WTC11 (cell line): ENCODE measurements around the gene NEURL4. TPM values are rescaled to one million over a fixed set of nuclear protein-coding genes. Genes with fewer than 3 reads are reported as not detected.

Experiments
- ATAC-seq: fragments of 200-7000 bp; cut with Tn5 transposase; 2 replicates; pipeline ENCODE4 v1.10.0; 2021; ENCODE audit warnings: mild to moderate bottlenecking, moderate library complexity
- CTCF ChIA-PET: fragments of 300-600 bp; sonication (Branson Sonifier 250); formaldehyde crosslinking; loops from one replicate; lab custom pipeline; 2021; ENCODE audit warnings: antibody characterized with exemption; lab: Charles Lee
- POLR2A ChIA-PET: fragments of 350-600 bp; sonication (Branson Sonifier 250); formaldehyde crosslinking; loops from one replicate; lab custom pipeline; 2021; ENCODE audit warnings: antibody characterized with exemption; lab: Charles Lee
- DNase-seq: peaks from one replicate; pipeline ENCODE4 v3.0.0; 2021; ENCODE audit warnings: low spot score
- H3K27ac Mint-ChIP-seq: 2 replicates; pipeline ENCODE4 v1.8.0; 2021; ENCODE audit warnings: mixed read lengths
- H3K27me3 Mint-ChIP-seq: 2 replicates; pipeline ENCODE4 v1.8.0; 2021; ENCODE audit warnings: low read depth, mild to moderate bottlenecking, moderate library complexity, mixed read lengths
- H3K36me3 Mint-ChIP-seq: 2 replicates; pipeline ENCODE4 v1.8.0; 2021; ENCODE audit warnings: mixed read lengths
- H3K4me1 Mint-ChIP-seq: 2 replicates; pipeline ENCODE4 v1.8.0; 2022; ENCODE audit warnings: mixed read lengths
- H3K4me3 Mint-ChIP-seq: 2 replicates; pipeline ENCODE4 v1.8.0; 2021; ENCODE audit warnings: mild to moderate bottlenecking, moderate library complexity, mixed read lengths
- H3K9me3 Mint-ChIP-seq: 2 replicates; pipeline ENCODE4 v1.8.0; 2021; ENCODE audit warnings: mixed read lengths
- AFF4 ChIP-seq: sonication (generic); formaldehyde crosslinking; IDR thresholded peaks from 2 replicates; pipeline ENCODE4 v1.8.1; 2023; ENCODE audit warnings: mild to moderate bottlenecking, missing genetic modification reagents, borderline replicate concordance
- ATF6 ChIP-seq: sonication (generic); formaldehyde crosslinking; IDR thresholded peaks from 2 replicates; pipeline ENCODE4 v1.8.1; 2023; ENCODE audit warnings: mild to moderate bottlenecking, missing genetic modification reagents
- CREM ChIP-seq: sonication (generic); formaldehyde crosslinking; IDR thresholded peaks from 2 replicates; pipeline ENCODE4 v1.8.1; 2022; ENCODE audit warnings: mild to moderate bottlenecking, missing genetic modification reagents, moderate library complexity
- EMX1 ChIP-seq: fragments of 250-450 bp; sonication (Bioruptor Pico); IDR thresholded peaks from 2 replicates; pipeline ENCODE4 v1.8.0; 2021; ENCODE audit warnings: mild to moderate bottlenecking
- ETV6 ChIP-seq: sonication (generic); formaldehyde crosslinking; IDR thresholded peaks from 2 replicates; pipeline ENCODE4 v1.8.1; 2022; ENCODE audit warnings: mild to moderate bottlenecking, missing genetic modification reagents
- FOXK1 ChIP-seq: sonication (generic); formaldehyde crosslinking; IDR thresholded peaks from 2 replicates; pipeline ENCODE4 v1.8.0; 2022; ENCODE audit warnings: mild to moderate bottlenecking, moderate library complexity, missing genetic modification reagents
- FOXP1 ChIP-seq: sonication (generic); formaldehyde crosslinking; IDR thresholded peaks from 2 replicates; pipeline ENCODE4 v1.8.0; 2022; ENCODE audit warnings: missing genetic modification reagents, mild to moderate bottlenecking, moderate library complexity, borderline replicate concordance
- FOXP4 ChIP-seq: sonication (generic); formaldehyde crosslinking; IDR thresholded peaks from 2 replicates; pipeline ENCODE4 v1.8.0; 2022; ENCODE audit warnings: mild to moderate bottlenecking, missing genetic modification reagents
- GABPB1 ChIP-seq: sonication (generic); formaldehyde crosslinking; IDR thresholded peaks from 2 replicates; pipeline ENCODE4 v1.8.1; 2023; ENCODE audit warnings: mild to moderate bottlenecking, missing genetic modification reagents
- HMGXB4 ChIP-seq: sonication (generic); formaldehyde crosslinking; IDR thresholded peaks from 2 replicates; pipeline ENCODE4 v1.8.1; 2023; ENCODE audit warnings: mild to moderate bottlenecking, moderate library complexity, missing genetic modification reagents
- MXD4 ChIP-seq: fragments of 250-450 bp; sonication (Bioruptor Pico); IDR thresholded peaks from 2 replicates; pipeline ENCODE4 v1.8.0; 2021; ENCODE audit warnings: mild to moderate bottlenecking, moderate library complexity, borderline replicate concordance
- MYBL2 ChIP-seq: sonication (generic); formaldehyde crosslinking; IDR thresholded peaks from 2 replicates; pipeline ENCODE4 v1.8.1; 2023; ENCODE audit warnings: mild to moderate bottlenecking, moderate library complexity, missing genetic modification reagents
- NFE2L1 ChIP-seq: sonication (generic); formaldehyde crosslinking; IDR thresholded peaks from 2 replicates; pipeline ENCODE4 v1.8.1; 2023; ENCODE audit warnings: missing genetic modification reagents
- OVOL2 ChIP-seq: fragments of 250-450 bp; sonication (Bioruptor Pico); IDR thresholded peaks from 2 replicates; pipeline ENCODE4 v1.9.0; 2021; ENCODE audit warnings: mild to moderate bottlenecking, borderline replicate concordance
- PRRX2 ChIP-seq: fragments of 250-450 bp; sonication (Bioruptor Pico); IDR thresholded peaks from 2 replicates; pipeline ENCODE4 v1.8.0; 2021; ENCODE audit warnings: mild to moderate bottlenecking
- RELA ChIP-seq: sonication (generic); formaldehyde crosslinking; IDR thresholded peaks from 2 replicates; pipeline ENCODE4 v1.8.1; 2022; ENCODE audit warnings: missing genetic modification reagents, mild to moderate bottlenecking, borderline replicate concordance
- SOX15 ChIP-seq: fragments of 250-450 bp; sonication (Bioruptor Pico); IDR thresholded peaks from 2 replicates; pipeline ENCODE4 v1.9.0; 2021; ENCODE audit warnings: mild to moderate bottlenecking
- SP1 ChIP-seq: sonication (generic); formaldehyde crosslinking; conservative IDR thresholded peaks from 2 replicates; pipeline ENCODE4 v1.8.1; 2022; ENCODE audit warnings: missing genetic modification reagents
- TCF7 ChIP-seq: sonication (generic); formaldehyde crosslinking; IDR thresholded peaks from 2 replicates; pipeline ENCODE4 v1.8.0; 2022; ENCODE audit warnings: mild to moderate bottlenecking, low read depth, missing genetic modification reagents, moderate library complexity
- TEAD1 ChIP-seq: sonication (generic); formaldehyde crosslinking; IDR thresholded peaks from 2 replicates; pipeline ENCODE4 v1.8.0; 2022; ENCODE audit warnings: mild to moderate bottlenecking, missing genetic modification reagents
- TP53 ChIP-seq: sonication (generic); formaldehyde crosslinking; IDR thresholded peaks from 2 replicates; pipeline ENCODE4 v1.8.1; 2023; ENCODE audit warnings: mild to moderate bottlenecking, missing genetic modification reagents
- ZNF423 ChIP-seq: fragments of 250-450 bp; sonication (Bioruptor Pico); IDR thresholded peaks from 2 replicates; pipeline ENCODE4 v2.1.2; 2022; ENCODE audit warnings: mild to moderate bottlenecking, moderate library complexity
- ZNF512 ChIP-seq: sonication (generic); formaldehyde crosslinking; IDR thresholded peaks from 2 replicates; pipeline ENCODE4 v1.8.1; 2022; ENCODE audit warnings: missing genetic modification reagents, borderline replicate concordance
- total RNA-seq: library from RNA; stranded (reverse); gene quantifications from 3 replicates; pipeline ENCODE4 v1.2.3, GENCODE V29; 2021

Gene NEURL4
- total RNA-seq, 1 experiment from 2014 or later: 64.4 TPM

GRCh38 chr17:7361906-7362305 lies 32.8 kb upstream of the NEURL4 start:
- Mint-ChIP-seq H3K4me3 (no peak overlapping the region), H3K9me3 (no peaks in the 10 kb centered on the region), H3K27me3 (peaks cover 7% of the 10 kb centered on the region; the same call in 1 of the 2 replicates), H3K27ac (no peak overlapping the region), H3K36me3 (no peaks in the 10 kb centered on the region)
- ATAC-seq (no peak), DNase-seq (no peak)
- CTCF ChIA-PET: interaction anchor here (1.1 to 1.5 kb wide), 3 partner anchors 32 to 198 kb away, joined by 3 to 5 read pairs (median 4); partner anchors contain the start of gene PLSCR3
- POLR2A ChIA-PET: interaction anchor here (0.5 to 0.6 kb wide), 2 partner anchors 14 to 129 kb away, joined by 3 to 4 read pairs; no protein-coding TSS in a partner anchor
- TF ChIP-seq GABPB1 (CRISPR knock-in tag) (no peak), FOXK1 (no peak)
- TF ChIP-seq, all 79 proteins: peak for 0
- peaks cover 3% of the 10 kb centered on the region; the same call in 1 of the 2 replicates for H3K4me1 Mint-ChIP-seq

GRCh38 chr17:7357381-7357780 lies 28.2 kb upstream of the NEURL4 start:
- Mint-ChIP-seq H3K36me3 (no peaks in the 10 kb centered on the region), H3K4me1 (peaks cover 21% of the 10 kb centered on the region), H3K9me3 (no peaks in the 10 kb centered on the region), H3K27me3 (peaks cover 7% of the 10 kb centered on the region), H3K27ac (no peak overlapping the region), H3K4me3 (no peak overlapping the region)
- POLR2A ChIA-PET: no interaction called here
- DNase-seq: no peak
- CTCF ChIA-PET: interaction anchor here (1.9 to 6.6 kb wide), 5 partner anchors 24 to 145 kb away, joined by 13 to 69 read pairs (median 16); partner anchors contain the start of genes PLSCR3, TMEM102 and TNK1
- ATAC-seq: no peak
- TF ChIP-seq NFE2L1 (CRISPR knock-in tag): no peak
- TF ChIP-seq RELA (CRISPR knock-in tag): no peak
- TF ChIP-seq MXD4: no peak
- TF ChIP-seq MYBL2 (CRISPR knock-in tag): no peak
- no peak for TF ChIP-seq TEAD1
- TF ChIP-seq ZNF423 (CRISPR knock-in tag): no peak
- no peak for TF ChIP-seq ZNF512 (CRISPR knock-in tag)
- no peak for TF ChIP-seq ETV6
- TF ChIP-seq EMX1 (CRISPR knock-in tag): no peak
- TF ChIP-seq HMGXB4 (CRISPR knock-in tag): no peak
- no peak for TF ChIP-seq ATF6 (CRISPR knock-in tag)
- TF ChIP-seq CREM: no peak
- TF ChIP-seq FOXP4: no peak

- ATAC-seq (no peak), DNase-seq (no peak)
- CTCF ChIA-PET: interaction anchor here (0.8 to 6.6 kb wide), 32 partner anchors 9 to 286 kb away, joined by 3 to 69 read pairs (median 5); partner anchors contain the start of genes CHRNB1, NEURL4, PLSCR3 and SENP3
- no peaks in the 10 kb centered on the region for H3K9me3 Mint-ChIP-seq
- H3K4me3 Mint-ChIP-seq: peak overlapping the region; percentile 44; the same call in 1 of the 2 replicates
- H3K36me3 Mint-ChIP-seq: no peaks in the 10 kb centered on the region
- H3K27me3 Mint-ChIP-seq: peaks cover 7% of the 10 kb centered on the region
- H3K4me1 Mint-ChIP-seq: peaks cover 22% of the 10 kb centered on the region
- H3K27ac Mint-ChIP-seq: no peak overlapping the region
- POLR2A ChIA-PET: interaction anchor here (1.5 kb wide), 1 partner anchor 48 kb away, joined by 7 read pairs; the partner anchor contains the start of gene TMEM256
- no peak for TF ChIP-seq FOXP1 (CRISPR knock-in tag)
- TF ChIP-seq TCF7 (CRISPR knock-in tag): no peak
- TF ChIP-seq TP53: no peak
- no peak for TF ChIP-seq SOX15
- no peak for TF ChIP-seq AFF4
- TF ChIP-seq OVOL2: no peak
- TF ChIP-seq RELA (CRISPR knock-in tag): no peak
- TF ChIP-seq SP1 (CRISPR knock-in tag): no peak
- no peak for TF ChIP-seq PRRX2 (CRISPR knock-in tag)
These were observed 27.6 kb upstream of the NEURL4 start for GRCh38 chr17:7356756-7357155.
